HL-60 (cell line): ENCODE measurements around the gene CRBN.

Experiments used
- DNase-seq, 2 experiments: peaks; one replicate each; pipeline ENCODE4 v3.0.0-alpha.2; 2010 to 2020; ENCODE audit warnings: low read depth in 1 of 2, low spot score in 1 of 2
- H3K27ac ChIP-seq: fragments of 250-450 bp; sonication (Bioruptor Pico); replicated peaks from 2 replicates; pipeline ENCODE4 v1.5.1; 2020; ENCODE audit warnings: mild to moderate bottlenecking, moderate library complexity
- H3K27me3 ChIP-seq: fragments of 250-450 bp; sonication (Bioruptor Pico); 2 replicates; pipeline ENCODE4 v1.5.1; 2021; ENCODE audit warnings: mild to moderate bottlenecking, moderate library complexity; ENCODE audit not compliant: insufficient read depth, poor library complexity, severe bottlenecking
- H3K4me3 ChIP-seq: replicated peaks from 2 replicates; pipeline ENCODE4 v1.5.1; 2011; ENCODE audit warnings: mild to moderate bottlenecking, control low read depth, low read length; ENCODE audit not compliant: insufficient read depth
- CTCF ChIP-seq: IDR thresholded peaks from one replicate; pipeline ENCODE4 v1.5.1; 2011; ENCODE audit warnings: low read length, control low read depth, inconsistent platforms; ENCODE audit not compliant: insufficient read depth
- GABPA ChIP-seq: IDR thresholded peaks from 2 replicates; pipeline ENCODE4 v1.6.1; 2012; ENCODE audit warnings: low read depth
- POLR2AphosphoS5 ChIP-seq: IDR thresholded peaks from 2 replicates; pipeline ENCODE4 v1.6.1; 2012; ENCODE audit warnings: low read depth
- SPI1 ChIP-seq: IDR thresholded peaks from 2 replicates; pipeline ENCODE4 v1.6.1; 2012; ENCODE audit warnings: low read depth, mild to moderate bottlenecking, borderline replicate concordance
- TF ChIP-seq, protein P1 (sequence below): IDR thresholded peaks from 2 replicates; pipeline ENCODE4 v1.6.1; 2012; ENCODE audit warnings: low read depth; ENCODE audit not compliant: insufficient replicate concordance

CRBN gene

DNA sequence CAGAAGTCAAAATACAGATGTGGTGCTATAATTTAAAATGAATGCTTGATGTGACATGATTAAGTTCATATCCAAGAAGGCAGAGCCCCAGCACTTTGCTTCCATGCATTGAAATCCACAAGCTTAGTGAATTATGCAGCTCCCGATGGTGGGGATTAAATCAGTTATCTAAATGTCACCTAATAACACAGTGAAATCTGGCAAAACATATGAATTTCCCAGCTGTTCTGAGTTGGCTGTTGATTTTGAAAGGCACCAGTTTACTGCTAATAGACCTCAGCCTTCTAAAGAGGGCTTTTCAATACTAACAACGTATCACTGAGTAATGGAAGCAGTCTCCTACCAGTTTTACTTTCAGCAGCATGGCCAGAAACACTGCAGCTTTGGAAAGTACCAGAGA is 19.8 kb upstream of the CRBN start:
- no peak for DNase-seq
- no peak for TF ChIP-seq POLR2AphosphoS5
- TF ChIP-seq CTCF: no peak
- TF ChIP-seq GABPA: no peak
- TF ChIP-seq, protein P1, sequence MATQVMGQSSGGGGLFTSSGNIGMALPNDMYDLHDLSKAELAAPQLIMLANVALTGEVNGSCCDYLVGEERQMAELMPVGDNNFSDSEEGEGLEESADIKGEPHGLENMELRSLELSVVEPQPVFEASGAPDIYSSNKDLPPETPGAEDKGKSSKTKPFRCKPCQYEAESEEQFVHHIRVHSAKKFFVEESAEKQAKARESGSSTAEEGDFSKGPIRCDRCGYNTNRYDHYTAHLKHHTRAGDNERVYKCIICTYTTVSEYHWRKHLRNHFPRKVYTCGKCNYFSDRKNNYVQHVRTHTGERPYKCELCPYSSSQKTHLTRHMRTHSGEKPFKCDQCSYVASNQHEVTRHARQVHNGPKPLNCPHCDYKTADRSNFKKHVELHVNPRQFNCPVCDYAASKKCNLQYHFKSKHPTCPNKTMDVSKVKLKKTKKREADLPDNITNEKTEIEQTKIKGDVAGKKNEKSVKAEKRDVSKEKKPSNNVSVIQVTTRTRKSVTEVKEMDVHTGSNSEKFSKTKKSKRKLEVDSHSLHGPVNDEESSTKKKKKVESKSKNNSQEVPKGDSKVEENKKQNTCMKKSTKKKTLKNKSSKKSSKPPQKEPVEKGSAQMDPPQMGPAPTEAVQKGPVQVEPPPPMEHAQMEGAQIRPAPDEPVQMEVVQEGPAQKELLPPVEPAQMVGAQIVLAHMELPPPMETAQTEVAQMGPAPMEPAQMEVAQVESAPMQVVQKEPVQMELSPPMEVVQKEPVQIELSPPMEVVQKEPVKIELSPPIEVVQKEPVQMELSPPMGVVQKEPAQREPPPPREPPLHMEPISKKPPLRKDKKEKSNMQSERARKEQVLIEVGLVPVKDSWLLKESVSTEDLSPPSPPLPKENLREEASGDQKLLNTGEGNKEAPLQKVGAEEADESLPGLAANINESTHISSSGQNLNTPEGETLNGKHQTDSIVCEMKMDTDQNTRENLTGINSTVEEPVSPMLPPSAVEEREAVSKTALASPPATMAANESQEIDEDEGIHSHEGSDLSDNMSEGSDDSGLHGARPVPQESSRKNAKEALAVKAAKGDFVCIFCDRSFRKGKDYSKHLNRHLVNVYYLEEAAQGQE: no peak
- TF ChIP-seq SPI1: no peak
- H3K27ac ChIP-seq: no peak overlapping the region
- H3K4me3 ChIP-seq: no peak overlapping the region
- H3K27me3 ChIP-seq: no peaks in the 10 kb centered on the region

GRCh38 chr3:3196148-3196861 is 16.8 kb upstream of the CRBN start:
- TF ChIP-seq CTCF (peak; percentile 54), POLR2AphosphoS5 (no peak)
- TF ChIP-seq, protein P1: no peak
- peaks cover 3% of the 10 kb centered on the region for H3K27me3 ChIP-seq
- no peak overlapping the region for H3K27ac ChIP-seq
- peak in 1 of 2 experiments; percentile 13 for DNase-seq
- no peak overlapping the region for H3K4me3 ChIP-seq

DNA sequence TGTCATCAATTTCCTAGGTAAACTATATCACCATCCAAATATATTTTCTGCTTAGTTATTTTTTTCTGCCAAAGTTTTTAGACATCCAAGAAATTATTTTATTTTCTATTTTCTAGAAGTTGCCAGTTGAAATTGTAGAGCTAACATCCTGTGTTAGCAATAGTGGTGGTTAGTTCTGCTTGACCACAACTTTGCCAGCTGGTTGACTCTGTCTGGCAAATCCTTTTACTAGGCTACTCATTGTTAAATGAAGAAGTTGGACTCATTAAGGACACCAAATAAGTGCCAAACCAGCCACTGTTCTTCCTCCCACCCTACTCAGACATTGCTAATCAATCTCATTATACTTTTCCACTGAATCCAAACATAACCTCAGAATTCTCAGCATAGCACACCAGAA is 15.4 kb upstream of the CRBN start:
- no peak for DNase-seq
- Histone ChIP-seq H3K4me3 (no peak overlapping the region), H3K27me3 (peaks cover 3% of the 10 kb centered on the region), H3K27ac (no peak overlapping the region)
- TF ChIP-seq CTCF: no peak
- TF ChIP-seq, protein P1: no peak
- TF ChIP-seq SPI1: no peak
- no peak for TF ChIP-seq POLR2AphosphoS5
- no peak for TF ChIP-seq GABPA
